DMS 273 treated with DMSO at 0.1 percent for 48 hours (cell line): ENCODE results near the gene CINP.
"Not testable (repeated sequence)": the region's sequence is repeated elsewhere in the genome, so short reads cannot be mapped to it uniquely, and the experiment has no call there.

Experiments used
- DNase-seq: peaks from one replicate; lab custom pipeline; 2025; lab: John Stamatoyannopoulos, UW

Gene CINP

DNA sequence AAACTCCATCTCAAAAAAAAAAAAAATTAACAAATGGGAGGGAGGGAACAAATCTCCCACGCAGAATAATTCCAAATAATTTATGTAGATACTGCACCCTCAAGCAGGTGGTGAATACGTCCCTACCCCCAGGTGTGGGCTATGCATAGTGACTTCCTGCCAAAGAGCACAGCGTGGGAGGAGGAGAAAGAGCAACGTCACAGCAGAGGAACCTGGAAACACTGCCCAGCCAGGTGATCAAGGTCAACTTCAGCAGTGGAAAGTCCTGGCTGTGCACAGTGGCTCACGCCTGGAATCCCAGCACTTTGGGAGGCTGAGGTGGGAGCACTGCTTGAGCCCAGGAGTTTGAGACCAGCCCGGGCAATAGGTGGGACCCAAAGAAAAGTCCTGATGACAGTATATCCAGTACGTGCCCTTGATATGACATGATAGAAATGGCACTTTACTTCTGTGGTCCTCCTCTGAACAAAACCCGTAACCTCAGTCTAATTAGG is 9.5 kb downstream of the CINP start:
- DNase-seq, result no peak

- DNase-seq, result no peak
These were observed 10.5 kb downstream of the CINP start for GRCh38 chr14:102352213-102352612.

- DNase-seq, result not testable (repeated sequence)
These were observed 11.1 kb downstream of the CINP start for GRCh38 chr14:102351593-102351992.

DNA sequence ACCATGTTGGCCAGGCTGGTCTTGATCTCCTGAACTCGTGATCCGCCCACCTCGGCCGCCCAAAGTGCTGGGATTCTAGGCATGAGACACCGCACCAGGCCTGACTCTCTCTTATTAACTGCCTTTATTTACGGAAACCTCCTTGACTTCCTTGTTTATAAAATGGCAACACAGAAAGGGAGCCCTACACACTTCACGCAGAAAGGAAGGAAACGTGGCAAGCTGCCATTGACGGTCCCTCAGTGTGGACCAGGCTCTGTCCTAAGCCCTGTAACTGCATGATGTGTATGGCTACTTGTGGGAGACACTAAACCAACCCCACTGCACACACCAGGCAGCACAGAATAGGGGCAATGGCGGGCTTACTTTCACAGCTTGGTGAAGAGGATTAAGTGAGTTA is 11.7 kb downstream of the CINP start:
- no peak for DNase-seq

GRCh38 chr14:102348376-102348775 is 14.3 kb downstream of the CINP start:
- no peak for DNase-seq

DNA sequence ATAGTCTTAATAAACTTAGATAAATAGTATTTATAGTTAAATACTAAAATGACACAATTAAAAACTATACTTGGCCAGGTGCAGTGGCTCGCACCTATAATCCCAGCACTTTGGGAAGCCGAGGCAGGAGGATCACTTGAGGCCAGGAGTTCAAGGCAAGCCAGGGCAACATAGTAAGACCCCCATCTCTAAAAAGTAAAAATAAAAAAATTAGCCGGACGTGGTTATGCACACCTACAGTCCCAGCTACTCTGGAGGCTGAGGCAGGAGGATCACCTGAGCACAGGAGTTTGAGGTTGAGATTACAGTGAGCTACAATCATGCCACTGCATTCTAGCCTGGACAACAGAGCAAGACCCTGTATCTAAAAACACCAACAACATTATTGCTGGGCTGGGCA is 16.0 kb downstream of the CINP start:
- no peak for DNase-seq

DNA sequence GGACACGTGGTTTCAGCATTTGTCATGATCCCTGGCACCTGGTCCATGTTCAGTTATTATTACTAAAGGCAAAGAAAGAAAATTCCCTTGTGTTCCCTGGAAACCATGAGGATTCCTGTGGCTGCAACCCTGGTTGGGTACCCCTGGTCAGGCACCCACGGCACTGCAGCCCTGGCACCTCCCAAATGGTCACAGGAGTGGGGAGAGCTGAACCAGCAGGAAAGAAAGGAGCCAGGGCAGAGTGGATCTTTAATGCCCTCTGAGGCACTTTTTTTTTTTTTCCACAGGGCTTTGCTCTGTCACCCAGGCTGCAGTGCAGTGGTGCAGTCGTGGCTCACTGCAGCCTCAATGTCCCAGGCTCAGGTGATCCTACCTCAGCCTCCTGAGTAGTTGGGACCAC is 17.5 kb downstream of the CINP start:
- DNase-seq, result no peak

DNA sequence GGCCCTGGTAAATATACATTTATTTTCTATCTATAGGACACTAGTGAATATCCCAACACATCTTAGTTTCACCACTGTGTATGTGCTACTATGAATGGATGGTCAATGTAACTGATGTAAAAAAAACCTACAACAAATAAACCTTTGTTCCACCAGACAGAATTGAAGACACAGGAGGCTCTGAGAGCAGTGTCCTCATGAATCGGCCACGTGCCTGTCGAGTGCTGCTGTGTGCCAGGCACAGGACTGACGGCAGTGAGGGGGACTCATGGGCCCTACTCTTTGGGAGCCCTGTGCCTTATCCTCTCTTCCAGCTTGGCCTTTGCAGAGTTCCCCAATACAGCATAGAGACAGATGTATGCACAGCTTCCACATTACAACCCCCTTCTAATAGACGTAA is 18.2 kb downstream of the CINP start:
- DNase-seq, result no peak

DNA sequence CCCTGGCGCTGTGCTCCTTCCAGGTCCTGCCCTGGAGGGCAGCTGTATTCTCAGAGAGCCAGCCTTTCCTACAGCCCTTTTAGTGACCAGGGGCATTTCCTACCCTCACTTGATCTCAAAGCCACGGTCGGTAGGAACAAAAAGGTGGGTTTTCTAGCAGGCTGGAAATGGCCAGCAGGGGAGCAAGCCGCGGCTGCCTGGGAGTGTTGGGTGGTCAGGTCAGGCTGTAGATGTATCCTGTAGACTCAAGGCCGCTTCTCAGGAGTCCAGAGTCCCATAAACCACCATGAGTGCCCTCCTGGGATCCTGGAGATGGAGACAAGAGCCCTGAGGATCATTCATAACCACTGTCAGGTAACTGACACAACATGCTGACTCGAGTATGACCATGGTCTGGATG is 18.6 kb downstream of the CINP start:
- no peak for DNase-seq

- no peak for DNase-seq
These were observed 20.5 kb downstream of the CINP start for GRCh38 chr14:102342238-102342637.

GRCh38 chr14:102341566-102341965 is 21.1 kb downstream of the CINP start:
- no peak for DNase-seq

DNA sequence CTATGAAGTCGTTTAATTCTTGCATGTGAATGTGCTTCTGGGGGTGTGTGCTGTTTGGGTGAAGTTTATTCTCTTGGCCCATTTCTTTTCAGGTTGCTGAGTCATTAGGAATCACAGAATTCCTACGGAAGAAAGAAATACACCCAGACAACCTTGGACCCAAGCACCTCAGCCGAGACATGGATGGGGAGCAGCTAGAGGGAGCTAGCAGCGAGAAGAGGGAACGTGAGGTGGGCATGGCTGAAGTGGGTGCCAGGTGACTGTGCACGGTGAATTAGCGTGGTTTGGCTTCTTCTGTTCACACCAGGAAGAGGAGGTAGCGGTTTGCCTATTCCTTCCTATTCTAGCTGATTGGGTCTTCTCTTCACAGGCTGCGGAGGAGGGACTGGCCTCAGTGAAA is 24.0 kb downstream of the CINP start:
- no peak for DNase-seq

GRCh38 chr14:102335163-102335562 is 27.5 kb downstream of the CINP start:
- no peak for DNase-seq

GRCh38 chr14:102333795-102334705 is 28.6 kb downstream of the CINP start:
- no peak for DNase-seq

DNA sequence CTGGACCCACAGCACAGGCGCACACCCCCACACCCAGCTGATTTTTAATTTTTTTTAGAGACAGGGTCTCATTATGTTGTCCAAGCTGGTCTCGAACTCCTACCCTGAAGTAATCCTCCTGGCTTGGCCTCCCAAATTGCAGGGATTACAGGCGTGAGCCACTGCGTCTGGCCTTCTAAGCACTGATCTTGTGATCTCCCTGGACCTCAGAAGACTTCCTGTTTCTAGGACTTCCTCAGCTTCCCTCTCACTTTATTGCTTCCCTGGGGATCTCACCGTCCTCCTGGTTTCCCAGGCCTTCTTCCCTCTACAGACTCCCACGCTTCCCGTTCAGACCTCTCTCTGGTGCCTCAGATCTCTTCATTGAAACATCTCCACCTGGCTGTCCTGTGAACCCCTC is 29.3 kb downstream of the CINP start:
- no peak for DNase-seq

GRCh38 chr14:102330806-102331205 is 31.9 kb downstream of the CINP start:
- no peak for DNase-seq

- not testable (repeated sequence) for DNase-seq
These were observed 33.3 kb downstream of the CINP start for GRCh38 chr14:102329381-102329780.

GRCh38 chr14:102326583-102326982 is 36.1 kb downstream of the CINP start:
- no peak for DNase-seq

GRCh38 chr14:102325791-102326345 is 36.8 kb downstream of the CINP start:
- no peak for DNase-seq

DNA sequence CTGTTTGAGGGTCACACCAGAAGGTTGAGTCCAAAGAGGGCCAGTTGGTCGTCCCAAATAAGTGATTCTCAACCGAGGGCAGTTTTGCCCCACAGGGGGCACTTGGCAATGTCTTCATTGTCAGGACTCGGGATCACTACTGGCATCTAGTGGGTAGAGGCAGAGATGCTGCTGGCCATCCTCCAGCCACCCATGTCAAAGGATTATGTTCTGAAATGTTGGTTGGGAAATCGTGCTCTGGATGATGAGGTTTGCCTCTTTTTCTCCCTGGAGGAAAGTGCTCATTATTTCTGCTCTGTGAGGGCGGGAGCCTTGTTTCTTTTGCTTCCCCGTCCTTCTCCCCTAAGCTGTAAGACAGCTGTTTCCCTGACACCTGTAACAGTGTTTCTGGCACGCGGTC is 39.6 kb downstream of the CINP start:
- DNase-seq, result no peak

- DNase-seq, result no peak
These were observed 41.0 kb downstream of the CINP start for GRCh38 chr14:102321456-102322422.
